Measurements from ENCODE around the gene ITIH6.
"Not testable (repeated sequence)": the region's sequence is repeated elsewhere in the genome, so short reads cannot be mapped to it uniquely, and the experiment has no call there.

ITIH6 gene

GRCh38 chrX:54794795-54795194 is 3.3 kb downstream of the ITIH6 start:
- DNase-seq, result no peak

DNA sequence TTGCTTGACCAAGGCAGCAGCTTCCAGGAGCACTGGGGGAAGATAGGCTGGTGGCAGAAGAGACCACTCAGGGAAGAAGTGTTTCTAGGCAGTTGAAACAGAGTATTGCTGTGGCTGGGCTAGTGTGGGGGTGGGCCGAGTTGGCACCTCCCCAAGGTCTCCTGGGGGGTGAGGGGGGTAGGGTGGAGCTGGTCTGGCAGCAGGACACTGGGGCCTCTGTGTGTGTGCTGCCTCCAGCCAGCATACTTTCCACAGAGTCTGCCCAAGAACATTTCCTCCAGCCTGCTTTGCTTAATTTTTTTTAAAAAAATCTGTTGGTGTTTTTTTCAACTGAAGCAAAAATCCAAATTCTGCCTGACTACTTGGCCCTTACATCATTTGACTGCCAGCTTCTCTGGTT is 4.0 kb downstream of the ITIH6 start:
- no peak for DNase-seq

GRCh38 chrX:54789405-54789804 is 8.7 kb downstream of the ITIH6 start:
- not testable (repeated sequence) for DNase-seq

DNA sequence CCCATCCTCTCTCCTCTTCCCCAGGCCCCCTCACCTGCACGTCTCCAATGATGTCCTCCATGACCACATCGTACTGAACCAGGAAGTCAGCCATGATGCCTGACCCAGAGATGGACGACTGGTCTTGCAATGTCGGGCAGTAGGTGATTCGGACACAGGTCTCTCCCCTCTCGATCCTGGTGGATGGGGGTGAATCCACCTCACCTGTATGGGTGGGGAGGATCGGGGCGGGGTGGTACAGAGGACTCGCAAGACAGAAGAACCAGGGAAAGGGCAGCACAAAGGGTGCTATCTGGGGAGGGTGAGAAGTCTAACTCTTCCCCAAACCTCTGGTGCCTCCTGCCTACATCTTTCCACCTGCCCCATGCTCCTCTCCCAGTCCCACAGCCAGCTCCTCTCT is 9.6 kb downstream of the ITIH6 start:
- no peak for DNase-seq

DNA sequence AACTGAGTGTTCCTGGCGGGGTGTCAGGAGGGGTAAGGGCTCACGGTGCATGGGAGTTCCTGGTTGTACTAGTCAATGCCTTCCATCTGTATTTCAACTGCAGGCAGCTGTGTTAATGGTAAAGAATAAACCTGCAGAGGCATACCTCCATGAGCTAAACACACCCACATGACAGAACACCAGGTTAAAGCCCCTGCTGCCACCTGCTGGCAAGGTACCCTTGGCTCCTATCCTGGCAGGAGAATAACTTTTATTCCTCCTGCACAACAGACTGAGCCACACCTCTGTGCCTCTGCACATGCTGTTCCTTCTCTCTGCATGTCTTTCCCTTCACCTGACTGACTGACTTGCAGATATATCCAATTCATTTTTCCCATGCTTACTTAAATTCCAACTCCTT is 11.1 kb downstream of the ITIH6 start:
- DNase-seq, result peak; percentile 10

DNA sequence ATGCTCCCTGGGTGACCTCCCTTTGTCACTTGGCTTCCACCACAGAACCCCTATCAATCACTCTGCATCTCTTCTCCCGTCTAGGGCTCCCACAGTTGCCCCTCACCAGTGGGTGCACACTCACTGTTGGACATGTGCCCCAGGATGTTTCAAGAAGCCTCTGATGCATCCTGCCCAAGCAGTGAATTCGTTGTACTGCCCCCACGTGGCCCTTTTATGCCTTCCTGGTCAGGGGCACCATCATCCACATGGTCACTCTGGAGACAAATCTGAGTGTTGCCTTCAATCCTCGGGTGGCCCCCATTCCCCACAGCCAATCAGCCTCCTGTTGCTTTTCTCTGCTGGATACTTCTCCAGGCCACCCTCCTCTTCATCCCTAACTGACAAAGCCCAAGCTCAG is 12.2 kb downstream of the ITIH6 start:
- DNase-seq, result no peak

- DNase-seq, result no peak
Observed at GRCh38 chrX:54776987-54777672, 20.9 kb downstream of the ITIH6 start.

DNA sequence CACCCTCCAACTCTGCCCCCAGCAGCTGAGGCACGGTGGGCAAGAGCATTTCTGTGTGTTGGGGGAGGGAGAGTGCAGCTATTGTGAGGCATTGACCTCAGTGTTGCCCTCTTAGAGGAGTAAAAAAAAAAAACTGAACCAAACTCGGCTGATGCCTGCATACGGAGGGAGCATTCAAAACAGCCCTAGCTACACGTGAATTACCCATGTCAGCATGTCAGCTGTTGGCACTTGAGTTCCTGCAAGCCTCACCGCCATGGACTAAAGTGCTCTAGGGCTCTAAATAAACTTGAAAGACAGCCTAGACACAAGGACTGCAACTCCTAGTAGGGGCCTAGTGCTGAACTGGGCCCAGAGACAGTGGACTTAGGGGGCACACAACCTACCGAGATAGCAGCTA is 22.0 kb downstream of the ITIH6 start:
- no peak for DNase-seq

DNA sequence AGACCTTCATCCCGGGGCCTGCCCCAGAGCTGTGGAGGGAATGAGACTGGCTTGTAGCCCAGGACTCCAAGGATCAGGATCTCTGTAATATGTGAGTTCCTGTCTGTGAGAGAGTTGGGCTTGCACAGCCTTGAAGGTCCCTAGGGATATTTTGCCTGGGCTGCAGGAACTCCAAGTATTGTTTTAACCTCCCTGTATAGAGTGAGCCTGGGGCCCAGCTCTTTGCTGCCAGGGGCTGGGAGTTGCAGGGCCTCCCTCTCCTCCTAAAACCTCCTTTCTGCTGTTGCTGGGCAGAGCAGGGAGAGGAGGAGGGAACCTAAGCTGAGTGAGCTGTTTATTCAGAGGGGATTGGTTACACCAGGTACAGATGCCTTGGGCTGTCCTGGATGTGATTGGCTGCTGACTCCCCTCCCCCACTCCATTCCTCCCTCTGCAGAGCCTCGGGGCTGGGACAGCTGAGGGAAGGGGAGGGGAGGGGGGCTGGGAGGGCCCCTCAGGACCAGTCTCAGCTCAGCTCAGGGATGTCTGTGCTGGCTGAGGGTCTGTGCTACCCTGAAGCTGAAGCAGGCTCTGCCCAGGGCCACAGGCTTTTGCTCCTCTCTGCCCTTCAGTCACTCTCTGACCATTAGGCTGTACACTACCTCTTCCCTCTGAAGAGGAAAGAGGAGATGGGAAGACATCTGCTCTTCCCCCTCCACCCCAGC is 23.5 kb downstream of the ITIH6 start:
- not testable (repeated sequence) for DNase-seq

DNA sequence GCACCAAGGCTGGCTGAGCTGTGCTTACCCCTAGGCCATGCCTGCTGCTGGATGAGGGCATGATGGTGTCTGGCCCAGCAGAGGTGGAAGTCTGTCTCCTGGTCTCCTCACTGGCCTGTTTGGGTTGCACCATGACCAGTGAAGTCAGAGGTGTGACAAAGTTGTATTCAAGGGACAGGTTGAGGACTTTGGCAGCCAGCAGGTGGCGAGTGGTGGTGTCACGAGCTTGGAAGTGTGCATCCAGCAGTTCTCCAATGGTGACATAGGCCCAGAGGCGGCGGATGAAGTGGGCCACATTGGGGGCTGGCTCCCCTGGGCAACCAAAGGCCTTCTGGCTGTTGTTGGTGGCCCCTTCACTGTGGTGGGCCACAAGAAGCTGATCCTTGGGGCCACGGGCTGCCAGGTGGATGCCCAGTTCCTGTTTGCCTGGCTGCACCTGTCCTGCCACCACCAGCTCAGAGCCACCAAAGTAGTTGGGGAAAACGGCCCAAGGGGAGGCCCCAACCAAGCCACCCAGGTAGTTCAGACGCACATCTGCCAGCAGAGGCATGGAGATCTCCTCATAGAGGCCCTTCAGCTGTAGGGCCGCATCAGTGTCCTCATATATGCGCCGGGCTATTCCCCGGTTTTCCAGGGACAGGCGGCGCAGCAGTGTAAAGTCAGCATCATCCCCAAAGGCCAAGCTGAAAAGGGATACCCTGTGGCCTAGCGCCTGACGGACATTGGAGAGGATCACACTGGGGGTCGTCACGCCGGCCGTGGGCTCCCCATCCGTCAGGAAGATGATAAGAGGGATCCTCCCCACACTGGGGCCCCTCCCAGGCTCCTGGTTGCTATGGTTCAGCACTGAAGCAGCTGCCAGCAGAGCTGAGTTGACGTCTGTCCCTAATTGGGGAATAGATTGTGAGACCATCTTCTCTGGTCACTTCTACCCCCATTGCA is 39.7 kb downstream of the ITIH6 start:
- no peak for DNase-seq

DNA sequence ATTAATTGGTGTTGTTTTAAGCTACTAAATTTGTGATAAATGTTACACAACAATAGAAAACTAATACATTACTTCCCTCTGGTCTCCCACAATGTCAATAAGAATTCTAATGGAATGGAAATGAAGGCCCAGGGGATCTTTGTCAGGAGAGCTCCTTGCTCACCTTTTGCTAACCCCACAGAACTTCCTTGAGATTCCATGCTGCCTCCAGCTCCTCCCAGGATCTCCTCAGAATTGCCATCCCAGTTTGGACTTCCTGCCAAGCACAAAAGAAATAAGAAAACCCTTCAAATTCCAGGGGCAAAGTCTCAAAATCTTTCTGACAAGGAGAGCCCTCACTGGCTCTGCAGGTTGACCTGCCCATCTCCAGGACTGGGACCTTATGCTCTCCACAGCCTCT is 43.2 kb downstream of the ITIH6 start:
- no peak for DNase-seq

DNA sequence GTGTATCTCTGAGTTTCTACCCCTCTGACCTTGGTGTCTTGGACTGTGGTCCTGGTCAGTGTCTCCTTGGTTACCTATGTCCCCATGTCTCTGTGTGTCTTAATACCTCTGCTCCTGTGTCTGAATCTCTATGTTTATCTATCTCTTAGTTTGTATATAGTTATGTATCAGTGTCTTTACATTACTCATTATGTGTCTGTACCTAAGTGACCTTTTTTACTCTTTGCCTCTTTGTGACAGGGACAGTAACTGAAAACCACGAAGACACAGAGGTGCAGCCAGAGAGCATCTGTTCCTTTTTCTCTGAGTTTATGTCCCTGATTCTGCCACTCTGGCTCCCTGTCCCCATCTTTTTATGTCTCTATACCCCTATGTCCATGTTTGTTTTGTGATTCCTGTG is 49.4 kb downstream of the ITIH6 start:
- no peak for DNase-seq

GRCh38 chrX:54747733-54748393 is 50.2 kb downstream of the ITIH6 start:
- DNase-seq, result no peak

DNA sequence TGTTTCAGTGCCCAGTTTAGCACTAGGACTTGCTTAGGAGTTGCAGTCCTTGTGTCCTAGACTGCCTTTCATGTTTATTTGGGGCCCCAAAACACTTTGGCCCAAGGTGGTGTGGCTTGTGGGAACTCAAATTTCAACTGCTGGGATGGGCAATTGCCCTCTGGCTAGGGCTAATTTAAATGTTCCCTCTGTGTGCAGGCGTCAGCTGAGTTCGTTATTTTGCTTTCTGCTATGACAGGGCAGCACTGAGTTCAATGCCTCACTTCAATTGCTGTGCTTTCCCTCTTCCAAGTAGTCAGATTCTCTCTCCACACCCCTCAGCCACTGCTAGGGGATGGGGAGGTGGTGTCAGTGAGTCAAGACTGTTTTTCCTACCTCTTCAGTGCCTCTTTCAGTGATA is 51.1 kb downstream of the ITIH6 start:
- DNase-seq, result no peak

GRCh38 chrX:54745676-54746075 is 52.4 kb downstream of the ITIH6 start:
- no peak for DNase-seq

GRCh38 chrX:54738567-54738966 is 59.5 kb downstream of the ITIH6 start:
- DNase-seq, result not testable (repeated sequence)

GRCh38 chrX:54736298-54736942 is 61.6 kb downstream of the ITIH6 start:
- DNase-seq, result not testable (repeated sequence)

DNA sequence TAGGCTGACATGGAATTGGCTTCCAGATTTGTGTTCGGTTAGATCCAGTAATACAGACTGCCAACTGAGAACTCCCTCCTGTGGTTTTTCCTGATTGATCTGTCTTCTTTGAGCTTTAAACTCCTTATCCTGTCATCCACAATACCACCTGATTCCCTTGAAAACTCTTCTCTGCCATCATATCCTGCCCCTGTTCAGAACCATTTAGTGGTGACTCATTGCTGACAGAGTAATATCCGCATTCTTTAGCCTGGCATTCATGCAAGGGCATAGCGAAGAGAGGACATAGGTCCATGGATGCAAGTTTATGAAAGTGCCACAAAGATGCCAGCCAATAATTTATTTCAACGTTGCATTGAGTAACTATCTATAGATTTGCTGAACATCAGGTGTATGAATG is 76.6 kb downstream of the ITIH6 start:
- DNase-seq, result no peak

- no peak for DNase-seq
Observed at GRCh38 chrX:54715621-54716020, 82.4 kb downstream of the ITIH6 start.

GRCh38 chrX:54714424-54714823 is 83.6 kb downstream of the ITIH6 start:
- DNase-seq, result no peak

GRCh38 chrX:54711735-54712134 is 86.3 kb downstream of the ITIH6 start:
- DNase-seq, result no peak

DNA sequence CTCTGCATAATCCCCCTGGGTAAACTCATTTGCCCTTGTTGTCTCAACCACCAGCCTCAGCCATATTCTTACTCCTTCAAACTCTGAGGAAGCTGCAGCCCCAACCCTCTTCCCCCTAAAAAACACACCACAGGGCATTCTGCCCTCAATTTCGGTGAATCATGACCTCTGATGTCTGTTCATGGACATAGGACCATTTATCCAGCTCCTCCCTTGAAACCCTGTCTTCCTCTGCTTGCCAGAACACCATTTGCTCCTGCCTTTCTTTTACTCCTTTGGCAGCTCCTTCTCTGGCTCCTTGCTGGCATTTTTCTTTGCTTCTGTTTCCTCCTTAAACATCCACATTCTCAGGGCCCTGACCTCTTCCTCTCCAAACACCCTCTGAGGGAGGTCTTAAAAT is 87.1 kb downstream of the ITIH6 start:
- DNase-seq, result no peak

DNA sequence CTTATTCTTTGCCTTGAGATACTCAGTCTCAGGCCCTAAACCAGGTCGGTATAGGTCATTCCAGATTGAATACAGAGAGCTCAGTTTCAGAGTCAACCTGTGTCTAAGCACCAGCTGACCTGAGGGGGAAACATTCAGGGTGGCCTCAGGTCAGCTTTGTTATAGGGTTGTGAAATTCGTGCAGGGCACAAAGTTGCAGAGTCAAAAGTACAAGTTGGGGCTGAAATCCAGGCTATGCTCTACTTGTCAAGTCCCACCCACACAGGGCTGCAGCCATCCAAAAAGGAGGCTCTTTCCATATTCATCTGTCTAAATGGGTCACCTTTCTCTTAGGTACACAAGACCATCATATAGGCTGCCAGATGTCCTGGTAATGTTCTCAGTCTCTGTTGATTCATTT is 89.7 kb downstream of the ITIH6 start:
- no peak for DNase-seq
